GM12875 (cell line): ENCODE results near the gene ALPK3.

Experiments
- H3K4me3 ChIP-seq: one replicate; pipeline ENCODE4 v1.5.1; 2011; ENCODE audit warnings: low read depth, low read length, control low read depth
- CTCF ChIP-seq: IDR thresholded peaks from 2 replicates; pipeline ENCODE4 v1.5.1; 2011; ENCODE audit warnings: low read depth, mild to moderate bottlenecking, control low read depth, inconsistent platforms, low read length, moderate library complexity, borderline replicate concordance; ENCODE audit not compliant: insufficient read depth

ALPK3 gene

GRCh38 chr15:84910928-84911623 is 93.9 kb downstream of the ALPK3 start:
- no peak overlapping the region for H3K4me3 ChIP-seq
- TF ChIP-seq CTCF: no peak

- no peak for TF ChIP-seq CTCF
- no peak overlapping the region for H3K4me3 ChIP-seq
Observed at GRCh38 chr15:84911879-84912660, 94.9 kb downstream of the ALPK3 start.

- TF ChIP-seq CTCF: no peak
Observed at GRCh38 chr15:84913360-84913723, 96.2 kb downstream of the ALPK3 start.

GRCh38 chr15:84914351-84914750 is 97.2 kb downstream of the ALPK3 start:
- H3K4me3 ChIP-seq: no peak overlapping the region
- no peak for TF ChIP-seq CTCF

More at GRCh38 chr15:84913360-84913723, 96.2 kb downstream of the ALPK3 start:
- no peak overlapping the region for H3K4me3 ChIP-seq

- no peak for TF ChIP-seq CTCF
- H3K4me3 ChIP-seq: no peak overlapping the region
Observed at GRCh38 chr15:84914909-84915605, 97.9 kb downstream of the ALPK3 start.

GRCh38 chr15:84915606-84915958 is 98.4 kb downstream of the ALPK3 start:
- no peak overlapping the region for H3K4me3 ChIP-seq
- no peak for TF ChIP-seq CTCF
